Common myeloid progenitor, CD34-positive (primary cell): ENCODE measurements around the gene TRAIP.

Experiments
- CTCF ChIA-PET: fragments of 350-600 bp; sonication (Branson Sonifier 250); formaldehyde crosslinking; loops from one replicate; lab custom pipeline; 2021; ENCODE audit warnings: antibody characterized with exemption; lab: Charles Lee
- POLR2A ChIA-PET: fragments of 350-600 bp; sonication (Branson Sonifier 250); formaldehyde crosslinking; loops from one replicate; lab custom pipeline; 2021; ENCODE audit warnings: antibody characterized with exemption; lab: Charles Lee
- DNase-seq, 3 donors: peaks; one replicate each; pipeline versions ENCODE4 v3.0.0 to v3.0.0-alpha.2; 2013
- H3K27ac ChIP-seq, 2 experiments: 1 replicate in 1 of 2; 2 replicates in 1 of 2; pipeline ENCODE4 v1.7.0; 2013; ENCODE audit warnings: inconsistent platforms in 2 of 2, low read length in 2 of 2, mild to moderate bottlenecking in 2 of 2, low read depth in 1 of 2, moderate library complexity in 1 of 2; ENCODE audit not compliant: severe bottlenecking in 2 of 2, insufficient read depth in 1 of 2, poor library complexity in 1 of 2
- H3K27me3 ChIP-seq, 5 experiments: replicated peaks in 2 of 5; 1 replicate in 3 of 5; 2 replicates in 2 of 5; pipeline versions ENCODE4 v1.6.1 to v1.7.0; 2013; ENCODE audit warnings: low read length in 4 of 5, mild to moderate bottlenecking in 2 of 5, moderate library complexity in 2 of 5, inconsistent platforms in 1 of 5; ENCODE audit not compliant: insufficient read depth in 5 of 5, control insufficient read depth in 4 of 5
- H3K36me3 ChIP-seq, 4 experiments: 1 replicate in 2 of 4; 2 replicates in 2 of 4; pipeline versions ENCODE4 v1.6.1 to v1.7.0; 2013; ENCODE audit warnings: low read length in 3 of 4, control low read depth in 1 of 4, mild to moderate bottlenecking in 1 of 4; ENCODE audit not compliant: control insufficient read depth in 4 of 4, insufficient read depth in 4 of 4
- H3K4me1 ChIP-seq, 4 experiments: 1 replicate in 3 of 4; 2 replicates in 1 of 4; pipeline versions ENCODE4 v1.6.1 to v1.7.1; 2013; ENCODE audit warnings: low read length in 3 of 4, mild to moderate bottlenecking in 3 of 4, control low read depth in 1 of 4, inconsistent platforms in 1 of 4, moderate library complexity in 1 of 4; ENCODE audit not compliant: control insufficient read depth in 4 of 4, insufficient read depth in 4 of 4; ENCODE audit errors: control extremely low read depth in 1 of 4
- H3K4me3 ChIP-seq, 7 experiments: 1 replicate in 4 of 7; 2 replicates in 3 of 7; pipeline versions ENCODE4 v1.5.1 to v1.7.0; 2013; ENCODE audit warnings: mild to moderate bottlenecking in 7 of 7, low read length in 6 of 7, moderate library complexity in 6 of 7, inconsistent platforms in 2 of 7, low read depth in 2 of 7, control low read depth in 1 of 7; ENCODE audit not compliant: insufficient read depth in 4 of 7, control insufficient read depth in 1 of 7; ENCODE audit errors: extremely low read depth in 1 of 7
- H3K9me3 ChIP-seq, 5 experiments: 1 replicate in 4 of 5; 2 replicates in 1 of 5; pipeline versions ENCODE4 v1.6.1 to v1.7.1; 2013; ENCODE audit warnings: low read length in 4 of 5, mild to moderate bottlenecking in 2 of 5, inconsistent platforms in 1 of 5, low read depth in 1 of 5, moderate library complexity in 1 of 5; ENCODE audit not compliant: control insufficient read depth in 4 of 5, insufficient read depth in 2 of 5; ENCODE audit errors: control extremely low read depth in 1 of 5
- WGBS: methylation state at CpG from one replicate; pipeline ENCODE4 v1.1.5; 2013; ENCODE audit not compliant: insufficient coverage; 5-methylcytosine and 5-hydroxymethylcytosine counted together

The TRAIP gene

DNA sequence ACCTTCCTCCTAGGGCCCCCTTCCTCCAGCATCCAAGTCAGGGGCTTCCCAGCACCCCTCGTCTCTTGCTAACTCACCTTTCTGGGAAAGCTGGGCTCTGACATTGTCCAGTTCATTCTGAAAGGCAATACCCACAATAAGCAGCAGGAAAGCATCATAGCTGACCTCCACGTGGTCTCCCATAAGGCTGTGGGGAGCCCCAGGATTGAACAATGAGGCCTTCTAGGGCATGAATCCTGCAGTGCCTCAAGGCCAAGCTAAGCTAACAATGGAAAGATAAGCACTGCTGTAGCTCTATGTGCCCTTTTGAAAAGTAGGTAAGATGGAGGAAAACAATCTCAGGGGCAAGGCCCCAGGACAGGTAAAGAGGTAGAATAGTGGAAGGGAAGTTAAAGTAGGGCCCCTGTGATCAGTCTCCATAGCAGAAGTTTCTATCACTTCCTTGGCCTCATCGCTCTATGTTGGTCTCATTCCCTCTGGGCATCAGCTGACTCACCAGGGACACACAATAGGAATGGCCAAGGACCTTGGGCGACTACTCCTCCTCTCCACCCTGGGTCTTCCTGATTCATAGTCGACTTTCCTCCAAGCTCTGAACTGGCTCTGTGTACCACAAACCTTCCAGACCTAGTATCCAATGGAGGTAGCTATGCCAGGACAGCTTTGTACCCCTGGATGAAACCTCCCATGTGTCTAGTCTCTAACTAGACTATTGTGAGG lies 11.7 kb downstream of the TRAIP start:
- Histone ChIP-seq H3K9me3 (no peaks in the 10 kb centered on the region), H3K27ac (no peak overlapping the region), H3K4me1 (peaks cover 0 to 9% (median 2%) of the 10 kb centered on the region in 4 experiments), H3K4me3 (no peak overlapping the region), H3K36me3 (peaks cover 0 to 68% (median 30%) of the 10 kb centered on the region in 4 experiments), H3K27me3 (no peaks in the 10 kb centered on the region)
- ChIA-PET CTCF (interaction anchor here (0.6 to 29.0 kb wide), 15 partner anchors 8 to 97 kb away, joined by 3 to 807 read pairs (median 4); partner anchors contain the start of genes CDHR4, INKA1 and UBA7), POLR2A (interaction anchor here (0.6 kb wide), 1 partner anchor 47 kb away, joined by 4 read pairs; no protein-coding TSS in a partner anchor)
- no peak for DNase-seq
- WGBS = 83% methylated on average over 4 of the region's 5 CpGs

DNA sequence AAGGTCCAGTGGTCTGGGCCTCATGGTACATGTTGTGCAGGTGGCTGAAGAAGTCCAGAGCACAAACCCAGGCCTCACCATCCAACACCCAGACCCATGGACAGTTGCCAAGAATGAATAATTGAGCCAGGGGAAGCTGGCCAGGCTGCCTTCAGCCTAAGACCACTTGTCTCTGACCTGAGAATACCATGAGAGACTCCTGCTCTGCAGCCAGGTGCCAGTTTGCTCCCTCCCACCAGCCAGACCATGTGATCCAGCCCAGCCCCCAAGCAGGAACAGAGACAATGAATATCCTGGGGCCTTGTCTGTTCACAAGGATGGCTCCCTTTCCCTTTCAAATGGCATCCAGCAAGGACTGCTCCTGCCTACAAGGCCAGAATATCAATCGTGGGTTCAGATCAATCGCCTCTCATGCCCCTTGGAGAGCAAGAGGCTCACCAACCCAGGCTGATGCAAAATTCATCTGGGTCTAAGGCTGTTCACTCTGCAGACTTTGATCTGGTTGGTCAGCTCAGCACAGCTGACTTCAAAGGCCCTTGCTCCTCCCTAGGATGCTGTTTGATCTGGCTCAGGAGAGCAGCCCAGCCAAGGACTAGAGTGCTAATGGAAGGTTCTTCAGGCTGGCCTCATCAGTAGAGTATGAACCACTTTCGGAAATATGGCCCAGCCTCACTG lies 13.4 kb downstream of the TRAIP start:
- WGBS = 85% methylated on average over 2 of the region's 3 CpGs
- H3K4me1 ChIP-seq = peaks cover 0 to 13% (median 6%) of the 10 kb centered on the region in 4 experiments
- ChIA-PET POLR2A (interaction anchor here (0.6 to 6.6 kb wide), 2 partner anchors 39 to 106 kb away, joined by 5 to 111 read pairs; partner anchors contain the start of gene INKA1), CTCF (interaction anchor here (1.1 to 29.0 kb wide), 9 partner anchors 12 to 123 kb away, joined by 3 to 807 read pairs (median 26); partner anchors contain the start of genes AMIGO3, CDHR4, INKA1 and TRAIP)
- H3K36me3 ChIP-seq = peaks cover 0 to 75% (median 30%) of the 10 kb centered on the region in 4 experiments
- H3K9me3 ChIP-seq = no peaks in the 10 kb centered on the region
- no peak overlapping the region for H3K27ac ChIP-seq
- DNase-seq = no peak
- no peak overlapping the region for H3K4me3 ChIP-seq
- H3K27me3 ChIP-seq = no peaks in the 10 kb centered on the region

DNA sequence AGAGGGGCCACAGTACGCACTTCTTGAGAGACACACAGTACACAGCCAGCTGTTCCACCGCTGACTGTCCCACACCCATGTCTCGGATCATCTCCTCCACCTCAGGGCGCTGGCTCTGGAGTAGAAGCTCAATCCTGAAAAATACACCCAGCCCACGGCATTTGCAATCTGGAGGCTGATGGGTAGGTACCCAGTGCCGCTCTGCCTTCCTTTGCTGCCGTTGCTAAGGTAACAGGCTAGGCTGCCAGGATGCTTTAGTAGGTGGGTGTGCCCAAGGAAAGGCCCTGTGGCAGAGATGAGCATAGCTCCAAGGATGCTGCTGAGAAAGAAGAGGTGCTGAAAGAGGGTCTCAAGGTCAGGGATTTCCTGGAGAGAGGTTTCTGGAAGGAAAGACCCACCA lies 14.6 kb downstream of the TRAIP start:
- H3K27ac ChIP-seq = no peak overlapping the region
- CTCF ChIA-PET = interaction anchor here (0.7 to 29.0 kb wide), 19 partner anchors 9 to 140 kb away, joined by 3 to 807 read pairs (median 7); partner anchors contain the start of genes AMIGO3, CDHR4, INKA1 and TRAIP
- H3K36me3 ChIP-seq = peaks cover 0 to 74% (median 28%) of the 10 kb centered on the region in 4 experiments
- no peaks in the 10 kb centered on the region for H3K9me3 ChIP-seq
- POLR2A ChIA-PET = interaction anchor here (0.6 to 6.6 kb wide), 2 partner anchors 37 to 260 kb away, joined by 3 to 111 read pairs; partner anchors contain the start of gene INKA1
- H3K4me3 ChIP-seq = no peak overlapping the region
- peaks cover 0 to 13% (median 6%) of the 10 kb centered on the region in 4 experiments for H3K4me1 ChIP-seq
- no peaks in the 10 kb centered on the region for H3K27me3 ChIP-seq
- 100% methylated on average over 7 of the region's 7 CpGs for WGBS
- no peak for DNase-seq

GRCh38 chr3:49841126-49841696 lies 15.2 kb downstream of the TRAIP start:
- Histone ChIP-seq H3K4me1 (peaks cover 0 to 13% (median 6%) of the 10 kb centered on the region in 4 experiments), H3K27me3 (no peaks in the 10 kb centered on the region), H3K36me3 (peaks cover 0 to 72% (median 26%) of the 10 kb centered on the region in 4 experiments), H3K9me3 (no peaks in the 10 kb centered on the region), H3K27ac (no peak overlapping the region), H3K4me3 (no peak overlapping the region)
- POLR2A ChIA-PET = interaction anchor here (0.6 to 6.6 kb wide), 2 partner anchors 37 to 260 kb away, joined by 3 to 111 read pairs; partner anchors contain the start of gene INKA1
- DNase-seq = peak; percentile 63 to 78 (median 69)
- CTCF ChIA-PET = interaction anchor here (0.7 to 29.0 kb wide), 18 partner anchors 9 to 140 kb away, joined by 3 to 807 read pairs (median 8); partner anchors contain the start of genes CDHR4, INKA1, TRAIP and UBA7

- Histone ChIP-seq H3K4me1 (peaks cover 0 to 13% (median 6%) of the 10 kb centered on the region in 4 experiments), H3K27me3 (no peaks in the 10 kb centered on the region), H3K27ac (no peak overlapping the region), H3K4me3 (no peak overlapping the region), H3K36me3 (peaks cover 0 to 65% (median 23%) of the 10 kb centered on the region in 4 experiments), H3K9me3 (no peaks in the 10 kb centered on the region)
- ChIA-PET POLR2A (interaction anchor here (6.6 kb wide), 1 partner anchor 36 kb away, joined by 111 read pairs; the partner anchor contains the start of gene INKA1), CTCF (interaction anchor here (1.2 to 29.0 kb wide), 13 partner anchors 9 to 139 kb away, joined by 4 to 807 read pairs (median 19); partner anchors contain the start of genes CDHR4, INKA1, TRAIP and UBA7)
- no peak for DNase-seq
- WGBS = 97% methylated on average over 2 of the region's 2 CpGs
Measured at GRCh38 chr3:49840388-49840787, 16.0 kb downstream of the TRAIP start.

GRCh38 chr3:49839193-49839809 lies 17.1 kb downstream of the TRAIP start:
- Histone ChIP-seq H3K9me3 (no peaks in the 10 kb centered on the region), H3K27me3 (no peaks in the 10 kb centered on the region), H3K4me3 (no peak overlapping the region), H3K36me3 (peaks cover 0 to 60% (median 14%) of the 10 kb centered on the region in 4 experiments), H3K4me1 (peaks cover 0 to 13% (median 6%) of the 10 kb centered on the region in 4 experiments), H3K27ac (no peak overlapping the region)
- 60% methylated on average over 1 of the region's 6 CpGs for WGBS
- peak; percentile 84 to 94 (median 87) for DNase-seq
- POLR2A ChIA-PET = interaction anchor here (0.6 to 6.6 kb wide), 6 partner anchors 14 to 139 kb away, joined by 3 to 111 read pairs (median 4); partner anchors contain the start of genes INKA1 and IP6K1
- CTCF ChIA-PET = interaction anchor here (0.6 to 29.0 kb wide), 28 partner anchors 10 to 300 kb away, joined by 3 to 807 read pairs (median 5); partner anchors contain the start of genes CDHR4, INKA1, IP6K1 and MON1A
